Right lobe of liver (tissue), 6 donors: ENCODE measurements around the gene TRIP6. TPM values are rescaled to one million over a fixed set of nuclear protein-coding genes. Genes with fewer than 3 reads are reported as not detected.
A peak's percentile ranks its signal among the peaks of the same experiment; 100 is the strongest.

Source experiments
- ATAC-seq, 4 donors: fragments of 200-7000 bp; cut with Tn5 transposase; one replicate each; pipeline ENCODE4 v1.9.1; 2020; ENCODE audit warnings: mild to moderate bottlenecking in 4 of 4, moderate library complexity in 4 of 4
- DNase-seq, 3 donors: peaks; one replicate each; pipeline ENCODE4 v3.0.0-alpha.2; 2020
- H3K27ac ChIP-seq, 3 donors: fragments of 200-600 bp; one replicate each; pipeline ENCODE4 v1.8.0; 2022
- H3K27me3 ChIP-seq, 2 donors: fragments of 200-600 bp; one replicate each; pipeline ENCODE4 v1.8.0; 2022
- H3K36me3 ChIP-seq, 4 donors: fragments of 200-600 bp; sonication (generic) in 1 of 4; one replicate each; pipeline versions ENCODE4 v1.5.1 to v1.8.0; 2017 to 2022; ENCODE audit warnings: control low read depth in 1 of 4
- H3K4me1 ChIP-seq, 4 donors: fragments of 200-600 bp; sonication (generic) in 1 of 4; one replicate each; pipeline versions ENCODE4 v1.5.1 to v1.8.0; 2017 to 2022; ENCODE audit warnings: control low read depth in 1 of 4
- H3K4me3 ChIP-seq, 3 donors: fragments of 200-600 bp; one replicate each; pipeline ENCODE4 v1.8.0; 2022
- H3K9me3 ChIP-seq, 4 donors: fragments of 200-600 bp; sonication (generic) in 1 of 4; one replicate each; pipeline versions ENCODE4 v1.5.1 to v1.8.0; 2017 to 2022; ENCODE audit warnings: control low read depth in 1 of 4
- CTCF ChIP-seq, 4 donors: fragments of 200-600 bp in 3 of 4; fragments of 450-650 bp in 1 of 4; IDR thresholded peaks; one replicate each; pipeline versions ENCODE4 v1.5.1 to v1.8.0; 2016 to 2022; ENCODE audit warnings: antibody characterized with exemption in 4 of 4, mild to moderate bottlenecking in 2 of 4
- POLR2A ChIP-seq: fragments of 450-650 bp; IDR thresholded peaks from one replicate; pipeline ENCODE4 v1.6.1; 2017; ENCODE audit warnings: antibody characterized with exemption, mild to moderate bottlenecking
- WGBS: methylation state at CpG from one replicate; pipeline ENCODE4 v1.1.6; 2018; ENCODE audit warnings: low coverage, low lambda C conversion rate; ENCODE audit not compliant: insufficient coverage; ENCODE audit errors: missing lambda C conversion rate; 5-methylcytosine and 5-hydroxymethylcytosine counted together
- intact Hi-C, 2 donors: fragments of 100-400 bp; cut with DNase I; formaldehyde crosslinking; loops; one replicate each; pipeline versions ENCODE4 v1.11.2 to v1.14.1; 2022
- total RNA-seq, 6 experiments: library from RNA; depleted of rRNA in 2 of 6; stranded (reverse); fragments of >200 nt in 2 of 6; fragmentation: NEBNext Ultra II Directional in 3 of 6; extraction: Animal tissue kit (Norgen Biotek cat#: 25700) in 3 of 6; gene quantifications; one replicate each; pipeline versions ENCODE4 v1.1.0 to v1.2.4, GENCODE V29; 2016 to 2023
- donor health status: DM: no; HTN: yes; CAD: no.
- donor health status: DM: no; HTN: no; CAD: no.
- donor health status: DM: no; HTN: no; CAD: no.
- donor health status: DM: no; HTN: yes; CAD: no.
- donor health status: DM: no; HTN: yes; CAD: no.

The TRIP6 gene
- total RNA-seq, 6 experiments from 2014 or later = 21.4 to 58.6 (median 43.2) TPM

GRCh38 chr7:100896732-100897608 lies 29.8 kb downstream of the TRIP6 start:
- no peaks in the 10 kb centered on the region for H3K27me3 ChIP-seq
- H3K27ac ChIP-seq = peak overlapping the region in 2 of 3 donors; percentile 40 to 60
- no peaks in the 10 kb centered on the region for H3K9me3 ChIP-seq
- ATAC-seq = peak; percentile 32 to 56 (median 43)
- peaks cover 0 to 28% (median 3%) of the 10 kb centered on the region in 4 donors for H3K4me1 ChIP-seq
- no peaks in the 10 kb centered on the region for H3K36me3 ChIP-seq
- WGBS = 2% methylated on average over 5 of the region's 95 CpGs
- no peak for TF ChIP-seq POLR2A
- TF ChIP-seq CTCF (IDR thresholded peaks at IDR 0.05) = peak; percentile 74 to 89 (median 79)
- H3K4me3 ChIP-seq = peak overlapping the region; percentile 32 to 48 (median 43)
- intact Hi-C loops = loop anchor here in 1 of 2 donors (5.0 kb wide), 1 partner anchor 180 kb away; no protein-coding TSS in a partner anchor
- DNase-seq = peak; percentile 62 to 80 (median 64)

GRCh38 chr7:100897772-100898454 lies 30.7 kb downstream of the TRIP6 start:
- Histone ChIP-seq H3K27me3 (no peaks in the 10 kb centered on the region), H3K36me3 (no peaks in the 10 kb centered on the region), H3K4me3 (no peak overlapping the region), H3K27ac (no peak overlapping the region), H3K4me1 (peaks cover 0 to 31% (median 3%) of the 10 kb centered on the region in 4 donors), H3K9me3 (no peaks in the 10 kb centered on the region)
- intact Hi-C loops = loop anchor here in 1 of 2 donors (5.0 kb wide), 1 partner anchor 179 kb away; no protein-coding TSS in a partner anchor
- WGBS = 61% methylated on average over 13 of the region's 13 CpGs
- no peak for DNase-seq
- ATAC-seq = peak in 1 of 4 donors; percentile 4
- TF ChIP-seq CTCF (IDR thresholded peaks at IDR 0.05) = no peak
- no peak for TF ChIP-seq POLR2A

- ATAC-seq = no peak
- Histone ChIP-seq H3K36me3 (no peaks in the 10 kb centered on the region), H3K4me1 (peaks cover 0 to 31% (median 3%) of the 10 kb centered on the region in 4 donors), H3K4me3 (no peak overlapping the region), H3K27ac (no peak overlapping the region), H3K27me3 (no peaks in the 10 kb centered on the region), H3K9me3 (no peaks in the 10 kb centered on the region)
- DNase-seq = no peak
- no peak for TF ChIP-seq POLR2A
- TF ChIP-seq CTCF (IDR thresholded peaks at IDR 0.05) = no peak
- 72% methylated on average over 5 of the region's 5 CpGs for WGBS
- intact Hi-C loops = loop anchor here in 1 of 2 donors (5.0 kb wide), 1 partner anchor 178 kb away; no protein-coding TSS in a partner anchor
Measured at GRCh38 chr7:100899432-100899831, 32.2 kb downstream of the TRIP6 start.

GRCh38 chr7:100900978-100901377 lies 33.8 kb downstream of the TRIP6 start:
- peak; percentile 65 to 95 (median 90) for DNase-seq
- H3K36me3 ChIP-seq = no peaks in the 10 kb centered on the region
- WGBS = 60% methylated on average over 1 of the region's 2 CpGs
- TF ChIP-seq POLR2A = no peak
- TF ChIP-seq CTCF (IDR thresholded peaks at IDR 0.05) = no peak
- no peak overlapping the region for H3K4me3 ChIP-seq
- no peaks in the 10 kb centered on the region for H3K9me3 ChIP-seq
- H3K27ac ChIP-seq = peak overlapping the region in 2 of 3 donors; percentile 71 to 80
- H3K27me3 ChIP-seq = no peaks in the 10 kb centered on the region
- intact Hi-C loops = no loop called here
- H3K4me1 ChIP-seq = peaks cover 0 to 23% (median 3%) of the 10 kb centered on the region in 4 donors
- ATAC-seq = peak; percentile 55 to 87 (median 82)
